ENCODE measurements around the gene SDK2.

DNA sequence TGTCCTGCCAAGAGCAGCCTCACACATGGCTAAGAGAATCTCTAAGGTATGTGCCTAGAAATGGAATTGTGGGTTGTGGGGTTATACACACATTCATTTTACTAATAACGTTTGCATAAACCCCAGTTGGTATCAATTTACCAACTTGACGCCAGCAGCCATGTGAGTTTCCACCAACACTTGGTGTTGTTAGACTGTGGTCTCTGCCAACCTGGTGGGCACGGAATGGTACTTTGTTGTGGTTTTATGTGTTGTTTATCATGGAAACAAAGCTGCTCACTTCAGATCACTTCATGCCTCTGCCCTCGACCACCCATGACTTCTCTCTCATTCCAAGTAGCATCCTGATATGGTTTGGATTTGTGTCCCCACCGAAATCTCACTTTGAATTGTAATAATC lies 180.4 kb downstream of the SDK2 start:
- no peak for TF ChIP-seq GATA3 (IDR thresholded peaks at IDR 0.05; ENCODE audit: low read depth, low read length)
- TF ChIP-seq GATA2 (IDR thresholded peaks at IDR 0.05; ENCODE audit: low read depth, low read length): no peak

All from SH-SY5Y (cell line).